ENCODE results near the gene TANGO2.

Gene TANGO2

GRCh38 chr22:20036535-20037392 is 15.9 kb downstream of the TANGO2 start:
- TF ChIP-seq GATA1 (IDR thresholded peaks at IDR 0.05; ENCODE audit: low read depth, low read length), result no peak
- no peak for TF ChIP-seq POLR2A (IDR thresholded peaks at IDR 0.05; ENCODE audit: low read length)
- DNase-seq, result no peak

DNA sequence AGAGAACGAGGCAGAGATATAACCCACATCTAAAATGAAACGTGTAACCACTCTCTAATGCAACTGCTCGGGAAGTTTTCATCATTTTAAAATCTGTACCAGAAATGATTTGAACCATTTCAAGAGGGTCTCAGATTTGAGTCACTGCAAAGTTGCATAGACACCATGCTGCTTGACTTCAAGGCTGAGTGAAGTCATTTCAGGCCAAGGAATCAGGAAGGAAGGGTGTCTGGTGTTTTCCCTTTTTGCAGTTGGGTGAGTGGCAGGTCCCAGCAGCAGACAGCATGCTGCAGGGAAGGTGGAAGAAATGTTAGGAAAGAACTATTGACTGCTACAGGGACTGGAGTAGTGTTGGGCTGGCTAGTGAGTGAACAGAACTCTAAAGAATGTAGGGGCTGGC is 16.5 kb downstream of the TANGO2 start:
- DNase-seq, result no peak
- TF ChIP-seq GATA1 (IDR thresholded peaks at IDR 0.05; ENCODE audit: low read depth, low read length) (no peak), POLR2A (IDR thresholded peaks at IDR 0.05; ENCODE audit: low read length) (no peak)

DNA sequence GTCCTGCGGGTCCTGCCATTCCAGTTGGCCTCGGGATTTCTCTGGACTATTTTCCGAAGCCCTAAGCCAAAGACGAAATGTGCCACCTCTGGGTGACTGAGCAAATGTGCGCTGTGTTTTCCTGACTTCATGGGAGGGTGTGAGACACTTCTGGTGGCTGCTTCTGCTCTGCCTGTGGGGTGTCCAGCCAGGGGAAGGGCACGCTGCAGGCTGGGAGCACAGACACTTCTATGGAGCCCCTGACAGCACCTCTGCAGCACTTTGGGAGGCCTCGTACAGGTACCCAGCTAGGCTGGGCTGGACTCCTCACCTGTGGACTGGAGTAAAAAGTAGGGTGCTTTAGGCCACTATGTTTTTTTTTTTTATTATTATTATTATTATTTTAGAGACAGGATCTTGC is 17.7 kb downstream of the TANGO2 start:
- TF ChIP-seq POLR2A (IDR thresholded peaks at IDR 0.05; ENCODE audit: low read length), result no peak
- no peak for TF ChIP-seq GATA1 (IDR thresholded peaks at IDR 0.05; ENCODE audit: low read depth, low read length)
- DNase-seq, result no peak

GRCh38 chr22:20039683-20040325 is 18.9 kb downstream of the TANGO2 start:
- no peak for TF ChIP-seq POLR2A (IDR thresholded peaks at IDR 0.05; ENCODE audit: low read length)
- no peak for TF ChIP-seq GATA1 (IDR thresholded peaks at IDR 0.05; ENCODE audit: low read depth, low read length)
- DNase-seq, result no peak

- no peak for DNase-seq
- TF ChIP-seq GATA1 (IDR thresholded peaks at IDR 0.05; ENCODE audit: low read depth, low read length), result no peak
- TF ChIP-seq POLR2A (IDR thresholded peaks at IDR 0.05; ENCODE audit: low read length), result peak; percentile 19
These were observed 19.7 kb downstream of the TANGO2 start for GRCh38 chr22:20040327-20041200.

GRCh38 chr22:20043057-20043996 is 22.4 kb downstream of the TANGO2 start:
- TF ChIP-seq GATA1 (IDR thresholded peaks at IDR 0.05; ENCODE audit: low read depth, low read length) (no peak), POLR2A (IDR thresholded peaks at IDR 0.05; ENCODE audit: low read length) (no peak)
- no peak for DNase-seq

- TF ChIP-seq GATA1 (IDR thresholded peaks at IDR 0.05; ENCODE audit: low read depth, low read length) (no peak), POLR2A (IDR thresholded peaks at IDR 0.05; ENCODE audit: low read length) (no peak)
- DNase-seq, result no peak
These were observed 23.1 kb downstream of the TANGO2 start for GRCh38 chr22:20043997-20044342.

GRCh38 chr22:20044495-20045151 is 23.7 kb downstream of the TANGO2 start:
- DNase-seq, result no peak
- no peak for TF ChIP-seq POLR2A (IDR thresholded peaks at IDR 0.05; ENCODE audit: low read length)
- TF ChIP-seq GATA1 (IDR thresholded peaks at IDR 0.05; ENCODE audit: low read depth, low read length), result no peak

DNA sequence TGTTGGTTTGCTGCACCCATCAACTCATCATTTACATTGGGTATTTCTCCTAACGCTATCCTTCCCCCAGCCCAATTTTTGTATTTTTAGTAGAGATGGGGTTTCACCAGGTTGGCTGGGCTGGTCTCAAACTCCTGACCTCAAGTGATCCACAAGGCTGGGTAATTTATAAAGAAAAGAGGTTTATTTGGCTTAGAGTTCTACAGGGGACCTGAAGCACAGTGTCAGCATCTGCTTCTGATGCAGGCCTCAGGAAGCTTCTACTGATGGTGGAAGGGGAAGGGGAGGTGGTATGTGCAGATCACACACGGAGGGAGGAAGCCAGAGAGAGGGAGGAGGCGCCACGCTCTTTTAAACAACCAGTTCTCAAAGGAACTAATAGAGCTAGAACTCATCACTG is 25.8 kb downstream of the TANGO2 start:
- DNase-seq, result no peak
- TF ChIP-seq GATA1 (IDR thresholded peaks at IDR 0.05; ENCODE audit: low read depth, low read length), result no peak
- no peak for TF ChIP-seq POLR2A (IDR thresholded peaks at IDR 0.05; ENCODE audit: low read length)

DNA sequence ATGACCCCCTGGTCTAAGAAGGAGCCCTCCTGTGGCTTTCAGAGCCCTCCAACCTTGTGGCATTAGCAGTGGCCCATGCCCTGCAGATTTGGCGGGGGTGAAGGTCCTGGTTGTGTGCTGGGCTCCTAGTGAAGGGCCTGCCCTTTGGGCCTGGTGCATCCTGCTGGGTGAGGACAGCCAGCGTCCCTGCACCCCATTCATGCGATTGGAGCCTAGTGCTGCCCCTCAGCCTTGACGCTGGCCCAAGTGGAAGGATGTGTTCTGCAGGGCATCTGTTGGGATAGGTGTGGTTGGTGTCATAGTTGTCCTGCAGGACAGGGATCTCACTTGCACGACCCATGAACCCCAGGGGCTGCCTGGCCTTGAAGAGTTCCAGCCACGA is 31.0 kb downstream of the TANGO2 start:
- TF ChIP-seq POLR2A (IDR thresholded peaks at IDR 0.05; ENCODE audit: low read length), result no peak
- TF ChIP-seq GATA1 (IDR thresholded peaks at IDR 0.05; ENCODE audit: low read depth, low read length), result no peak
- DNase-seq, result no peak

DNA sequence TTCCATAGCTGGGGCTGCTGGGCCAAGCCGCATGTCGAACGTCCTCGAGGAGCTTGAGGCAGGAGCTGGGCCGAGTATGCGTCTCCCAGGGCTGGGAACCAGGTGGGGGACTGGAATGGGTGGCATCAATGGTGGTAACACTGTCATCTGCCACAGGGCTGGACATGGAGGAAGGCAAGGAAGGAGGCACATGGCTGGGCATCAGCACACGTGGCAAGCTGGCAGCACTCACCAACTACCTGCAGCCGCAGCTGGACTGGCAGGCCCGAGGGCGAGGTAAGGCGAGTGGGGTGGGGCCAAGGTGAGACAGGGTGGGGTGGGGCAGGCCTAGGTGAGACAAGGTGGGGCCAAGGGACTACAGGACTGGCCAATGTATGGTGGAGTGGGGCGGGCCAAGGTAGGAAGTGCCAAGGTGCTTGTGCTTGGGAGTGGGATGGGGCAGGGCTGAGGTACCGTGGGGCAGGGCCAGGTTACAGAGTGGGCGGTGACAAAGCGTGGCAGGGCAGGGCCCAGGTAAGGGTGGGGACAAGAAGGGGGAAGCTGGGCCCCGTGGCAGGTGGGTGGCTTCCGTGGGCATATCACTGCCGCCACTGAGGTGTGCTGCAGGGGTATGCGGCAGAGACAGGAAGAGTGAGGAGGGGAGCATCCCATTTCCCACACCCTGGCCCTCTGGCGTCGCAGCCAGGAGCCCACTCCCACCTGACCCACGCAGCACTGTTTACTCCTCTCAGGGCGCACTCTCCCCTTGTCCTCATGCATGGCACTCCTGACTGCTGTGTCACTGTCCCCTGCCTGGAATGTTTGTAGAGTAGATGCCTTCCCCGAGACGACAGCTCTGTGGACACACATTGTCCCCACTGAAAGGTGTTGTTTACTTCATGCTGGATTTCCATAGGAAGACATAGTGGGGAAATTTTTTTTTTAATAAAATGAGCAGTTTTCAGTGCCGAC is 31.7 kb downstream of the TANGO2 start:
- TF ChIP-seq POLR2A (IDR thresholded peaks at IDR 0.05; ENCODE audit: low read length) (no peak), GATA1 (IDR thresholded peaks at IDR 0.05; ENCODE audit: low read depth, low read length) (no peak)
- no peak for DNase-seq
